GM18517 (cell line): ENCODE data around the gene GPR153.

Experiments
- ATAC-seq: cut with Tn5 transposase; IDR thresholded peaks from one replicate; pipeline ENCODE4 v1.9.1; 2021; ENCODE audit warnings: mild to moderate bottlenecking, moderate library complexity; ENCODE audit not compliant: unreplicated experiment

Gene GPR153

DNA sequence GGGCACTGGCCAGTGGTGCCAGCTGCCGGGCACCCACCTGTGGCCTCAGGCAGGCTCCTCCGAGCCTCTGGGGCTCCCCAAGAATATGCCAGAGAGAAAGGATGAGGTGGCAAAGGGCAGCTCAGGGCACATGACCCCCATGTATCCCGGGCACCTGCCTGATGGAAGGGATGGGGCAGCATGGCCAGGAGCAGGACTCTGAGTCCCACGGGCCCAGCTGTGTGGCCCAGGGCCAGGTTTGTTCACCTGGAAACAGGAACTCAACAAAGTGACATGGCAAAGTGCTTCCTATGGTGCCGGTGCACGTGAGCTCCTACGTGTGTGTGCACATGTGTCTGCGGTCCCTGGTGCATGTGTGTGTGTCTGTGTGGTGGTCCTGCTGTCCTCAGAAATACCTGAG is 9.5 kb upstream of the GPR153 start:
- no peak for ATAC-seq

DNA sequence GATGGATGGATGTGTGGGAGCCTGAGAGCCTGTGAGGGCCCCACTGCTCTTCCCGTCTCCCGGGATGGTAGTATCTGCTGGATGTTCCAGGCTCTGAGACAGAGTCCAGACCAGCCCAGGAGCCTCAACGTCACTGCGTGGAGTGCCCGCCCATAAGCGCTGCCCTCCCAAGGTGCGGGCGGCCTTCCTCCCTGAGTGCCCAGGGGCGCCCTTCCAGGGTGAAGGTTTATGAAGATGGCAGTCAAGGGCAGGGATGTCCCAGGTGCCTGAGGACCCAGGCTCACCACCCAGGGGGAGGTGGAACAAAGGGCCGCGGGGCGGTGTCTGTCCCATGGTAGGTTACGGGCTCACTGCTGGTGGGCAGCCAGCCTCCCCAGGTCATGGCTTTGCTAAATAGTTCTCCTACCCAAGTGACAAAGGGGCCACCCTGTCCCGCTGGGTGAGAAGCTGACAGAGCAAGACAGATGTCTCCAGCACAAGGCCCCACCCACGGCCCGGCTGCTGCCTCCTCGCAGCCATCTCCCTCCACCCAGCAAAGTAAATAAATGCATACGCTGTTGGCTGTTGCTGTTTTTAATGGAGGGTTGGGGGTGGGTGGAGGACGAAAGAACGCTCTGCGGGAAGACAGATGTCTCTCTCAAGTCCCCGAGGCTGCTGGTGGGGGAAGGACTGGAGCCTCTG is 9.0 kb upstream of the GPR153 start:
- ATAC-seq = no peak

DNA sequence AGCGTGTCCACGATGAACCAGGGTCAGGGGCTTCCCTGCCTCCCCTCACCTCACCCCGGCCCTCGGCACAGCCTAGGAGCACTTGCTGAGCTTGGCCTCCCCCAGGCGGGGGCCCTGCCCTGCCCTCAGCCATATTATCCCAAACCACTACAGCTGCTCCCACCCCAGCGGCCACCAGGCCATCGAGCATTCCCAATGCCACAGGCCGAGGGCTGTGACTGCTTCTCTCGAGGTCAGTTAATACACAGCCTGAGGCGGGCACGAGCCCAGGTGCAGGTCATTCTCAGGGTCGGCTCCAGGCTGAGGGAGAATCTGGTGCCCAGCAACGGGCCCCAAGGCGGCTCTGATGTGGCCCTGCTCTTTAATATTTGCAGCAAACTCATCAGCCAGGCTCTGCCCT is 8.4 kb upstream of the GPR153 start:
- ATAC-seq = no peak

DNA sequence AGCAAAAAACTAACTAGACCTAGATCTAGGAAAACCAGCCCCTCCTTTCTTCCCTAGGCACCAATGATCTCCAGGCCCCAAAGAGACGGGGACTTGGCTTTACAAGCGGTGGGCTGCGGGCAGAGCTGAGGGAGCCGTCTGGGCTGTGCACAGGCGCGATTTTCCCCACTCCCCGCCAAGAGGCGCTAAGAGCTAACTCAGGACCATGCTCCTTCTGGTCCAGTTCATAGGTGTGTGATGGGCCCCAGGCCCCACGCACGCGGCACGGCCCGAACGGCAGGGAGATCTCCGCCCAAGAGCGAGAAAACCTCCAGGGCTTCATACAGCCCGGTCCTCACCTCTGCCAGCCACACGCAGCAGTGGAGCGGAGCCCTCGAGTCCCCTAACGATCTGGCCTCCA is 7.5 kb upstream of the GPR153 start:
- no peak for ATAC-seq

DNA sequence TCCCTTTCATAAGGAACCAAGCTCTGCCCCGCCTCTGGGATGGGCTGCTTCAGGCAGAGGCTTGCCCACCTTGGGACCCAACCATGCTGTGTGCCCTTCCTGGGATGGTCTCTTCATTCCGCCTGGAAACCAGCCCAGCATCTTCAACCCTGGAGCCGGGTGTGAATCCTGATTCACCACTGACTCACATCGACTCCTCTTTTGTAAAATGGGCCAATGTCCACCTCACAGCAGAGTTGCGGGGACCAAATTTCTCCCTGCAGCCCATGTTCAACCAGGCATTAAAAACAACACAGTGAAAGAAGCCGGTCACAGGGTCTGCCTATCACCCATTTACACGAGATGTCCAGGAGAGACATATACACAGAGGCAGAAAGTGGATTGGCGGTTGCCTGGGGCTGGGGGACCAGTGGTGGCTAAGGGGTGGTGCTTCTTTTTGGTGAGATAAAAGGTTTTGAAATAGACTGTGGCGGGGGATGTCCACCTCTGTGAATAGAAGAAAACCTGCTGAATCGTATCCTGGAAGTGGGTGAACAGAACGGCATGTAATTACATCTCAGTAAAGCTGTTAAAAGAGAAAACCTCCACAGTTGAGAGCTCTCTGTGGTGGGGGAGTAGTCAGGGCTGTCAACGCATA is 6.9 kb upstream of the GPR153 start:
- ATAC-seq = no peak

DNA sequence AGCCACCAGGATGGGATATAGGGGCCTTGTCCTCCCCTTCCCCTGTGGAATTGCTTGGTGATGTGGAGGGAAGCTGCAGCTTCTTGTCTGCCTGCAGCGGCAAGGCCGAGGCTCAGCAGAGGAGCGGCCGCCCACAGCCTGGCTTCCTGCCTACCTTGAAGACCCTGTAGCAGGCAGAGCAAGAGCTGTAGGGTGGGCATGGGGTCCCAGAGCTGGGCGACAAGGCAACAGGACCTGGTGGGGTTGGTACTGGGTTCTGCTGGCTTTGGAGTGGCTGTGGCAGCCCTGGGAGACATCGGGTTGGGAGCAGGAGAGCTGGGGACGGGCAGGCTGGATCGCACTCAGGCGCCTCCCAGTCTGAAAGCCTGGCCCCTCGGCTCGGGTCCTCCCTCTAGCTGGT is 5.7 kb upstream of the GPR153 start:
- ATAC-seq = no peak

DNA sequence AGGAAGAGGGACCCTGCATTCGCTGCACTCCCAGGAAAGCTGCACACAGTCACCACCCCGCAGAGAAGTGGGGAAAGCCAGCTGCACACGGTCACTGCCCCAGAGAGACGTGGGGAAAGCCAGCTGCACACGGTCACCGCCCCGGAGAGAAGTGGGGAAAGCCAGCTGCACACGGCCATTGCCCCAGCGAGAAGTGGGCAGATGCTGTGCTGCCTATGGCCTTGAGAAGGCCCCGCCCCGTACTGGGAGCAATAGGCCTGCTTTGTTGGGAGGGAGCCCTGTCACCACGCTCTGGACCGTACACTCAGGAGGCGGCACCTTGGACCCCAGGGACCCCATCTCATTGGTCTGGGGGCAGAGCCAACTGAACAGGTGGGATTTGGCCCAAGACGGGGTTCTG is 4.3 kb upstream of the GPR153 start:
- ATAC-seq = no peak

DNA sequence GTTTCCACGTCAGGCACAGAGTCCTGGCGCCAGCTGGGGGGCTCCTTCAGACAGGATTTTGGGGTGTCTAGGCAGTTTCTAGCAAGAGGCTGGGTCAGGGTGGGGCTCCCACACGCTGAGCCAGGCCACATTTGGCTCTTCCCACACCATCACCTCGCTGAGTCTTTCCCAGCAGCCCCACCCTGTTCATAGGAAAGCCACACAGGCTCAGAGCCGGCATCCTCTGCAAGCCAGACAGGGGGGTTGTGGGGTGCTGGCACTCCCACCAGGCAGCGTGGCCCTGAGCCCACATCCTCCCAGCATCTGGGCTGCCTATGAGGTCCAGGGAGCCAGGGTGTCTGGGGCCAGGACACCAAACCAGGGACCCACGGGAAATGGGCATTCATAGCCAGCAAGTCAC is 2.8 kb upstream of the GPR153 start:
- ATAC-seq = no peak

DNA sequence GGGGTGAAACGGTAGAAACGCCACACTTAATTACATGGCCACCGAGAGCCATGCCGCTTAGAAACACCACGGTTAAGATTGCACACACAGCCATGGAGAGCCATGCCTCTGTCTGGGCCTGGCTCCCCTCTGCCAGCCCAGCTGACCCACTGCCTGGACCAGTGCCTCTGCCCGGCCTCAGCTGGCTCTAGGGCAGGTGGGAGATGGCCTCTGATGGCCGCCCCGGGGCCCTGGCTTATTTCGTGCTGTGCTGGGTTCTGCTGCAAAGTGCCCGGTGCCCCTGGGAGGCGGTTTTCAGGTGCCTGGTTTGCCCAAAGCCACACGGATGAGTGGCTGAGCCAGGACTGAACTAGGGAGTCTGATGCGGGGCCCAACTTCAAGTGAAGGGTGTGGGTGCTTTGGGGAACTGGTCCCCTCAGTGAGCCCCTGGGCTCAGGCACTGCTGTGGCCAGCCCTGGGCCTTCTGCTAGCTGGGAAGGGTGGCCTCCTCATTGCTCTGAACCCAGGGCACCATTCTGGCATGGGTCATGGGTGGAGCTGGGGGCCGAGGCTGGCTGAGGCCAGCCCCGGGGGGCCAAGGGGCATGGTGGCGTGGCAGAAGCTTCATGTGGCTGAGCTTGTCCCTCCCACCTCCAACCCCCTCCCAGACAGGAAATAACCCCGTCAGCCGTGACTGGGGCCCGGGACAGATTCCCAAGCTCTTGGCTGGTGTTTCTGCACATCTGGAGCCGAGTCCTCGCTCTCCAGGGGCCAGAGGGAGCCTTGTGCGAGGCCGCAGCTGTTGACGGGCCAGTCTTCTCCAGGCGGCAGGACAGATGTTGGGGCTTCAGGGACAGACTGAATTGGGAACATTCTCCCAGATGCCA is 1.9 kb upstream of the GPR153 start:
- no peak for ATAC-seq

DNA sequence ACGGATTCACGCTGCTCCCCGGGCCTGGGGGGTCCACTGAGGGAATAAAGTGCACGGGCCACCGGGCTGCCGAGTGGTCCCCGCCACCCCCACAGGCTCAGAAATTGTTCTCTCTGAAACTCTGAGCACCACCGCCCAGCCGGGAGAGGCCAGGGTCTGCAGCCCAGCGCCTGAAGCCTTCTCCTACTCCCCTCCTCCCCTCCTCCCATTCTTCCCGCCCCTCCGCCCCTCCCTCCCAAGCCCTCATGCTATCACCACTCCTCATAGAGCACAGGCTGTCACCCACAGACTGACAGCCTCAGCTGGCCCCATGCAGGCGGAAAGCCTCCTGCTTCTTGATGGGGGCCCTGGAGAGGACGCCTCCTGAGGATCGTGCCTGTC is 707 bp upstream of the GPR153 start:
- no peak for ATAC-seq

DNA sequence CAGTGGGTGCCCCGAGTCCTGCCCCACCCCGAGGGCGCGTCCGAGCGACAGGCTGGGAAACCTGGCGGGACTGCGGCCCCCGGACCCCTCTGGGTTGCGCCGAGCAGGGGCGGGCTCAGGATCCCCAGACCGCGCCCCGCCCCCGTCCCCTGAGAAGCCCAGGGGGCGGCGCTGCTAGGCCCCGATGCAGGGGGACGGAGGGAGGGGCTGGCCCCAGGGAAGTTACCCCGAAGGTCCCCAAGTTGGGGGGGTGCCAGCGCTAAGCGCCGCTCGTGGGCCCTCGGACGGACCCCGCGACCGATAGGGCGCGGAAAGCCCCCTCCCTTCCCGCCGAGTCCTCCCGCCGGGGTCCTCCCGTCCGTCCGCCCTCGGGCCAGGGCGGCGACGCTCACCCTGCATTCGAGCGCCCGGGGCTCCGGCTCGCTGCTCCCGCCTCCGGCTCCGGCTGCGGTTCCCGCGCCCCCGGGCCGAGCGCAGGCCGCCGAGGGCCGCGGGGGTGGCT is 414 bp downstream of the GPR153 start:
- no peak for ATAC-seq

DNA sequence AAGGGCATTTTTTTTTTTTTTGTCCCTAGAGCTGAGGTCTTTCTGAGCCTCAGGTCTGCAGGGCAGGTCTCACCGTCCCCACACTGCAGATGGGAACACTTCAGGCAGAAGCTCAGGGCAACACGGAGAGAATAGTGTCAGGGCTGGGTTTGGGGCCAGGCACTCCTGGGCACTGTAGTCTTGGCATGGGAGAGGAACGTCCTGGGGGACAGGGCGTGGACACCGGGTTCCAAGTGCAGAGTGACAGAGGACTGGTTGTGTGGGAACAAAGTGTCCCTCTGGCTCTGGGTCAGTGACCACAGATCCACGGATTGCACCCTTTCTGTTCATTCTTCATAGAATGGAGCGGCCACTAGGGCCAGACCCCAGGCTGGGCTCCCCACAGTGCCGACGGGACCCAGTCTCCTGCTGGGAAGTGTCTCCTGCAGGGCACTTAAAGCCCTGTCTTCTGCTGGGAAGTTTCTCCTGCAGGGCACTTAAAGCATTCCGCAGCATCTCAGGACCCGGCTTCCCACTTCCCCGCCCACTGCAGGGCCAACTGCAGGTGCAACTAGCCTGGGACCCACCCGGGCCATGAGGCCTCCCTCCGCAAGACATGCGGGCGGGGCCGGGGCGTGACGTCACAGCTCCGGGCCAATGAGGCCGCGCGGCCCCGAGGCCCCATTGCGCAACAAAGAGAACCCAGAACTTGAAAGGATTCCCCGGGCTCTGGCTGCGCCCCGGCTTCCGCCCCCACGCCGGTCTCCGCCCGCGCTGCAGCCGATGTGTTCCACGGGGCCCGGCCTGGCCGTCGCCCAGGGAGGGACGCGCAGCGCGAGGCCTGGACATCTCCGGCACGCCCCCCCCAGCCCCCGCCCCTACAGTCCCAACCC is 1.2 kb downstream of the GPR153 start:
- no peak for ATAC-seq

DNA sequence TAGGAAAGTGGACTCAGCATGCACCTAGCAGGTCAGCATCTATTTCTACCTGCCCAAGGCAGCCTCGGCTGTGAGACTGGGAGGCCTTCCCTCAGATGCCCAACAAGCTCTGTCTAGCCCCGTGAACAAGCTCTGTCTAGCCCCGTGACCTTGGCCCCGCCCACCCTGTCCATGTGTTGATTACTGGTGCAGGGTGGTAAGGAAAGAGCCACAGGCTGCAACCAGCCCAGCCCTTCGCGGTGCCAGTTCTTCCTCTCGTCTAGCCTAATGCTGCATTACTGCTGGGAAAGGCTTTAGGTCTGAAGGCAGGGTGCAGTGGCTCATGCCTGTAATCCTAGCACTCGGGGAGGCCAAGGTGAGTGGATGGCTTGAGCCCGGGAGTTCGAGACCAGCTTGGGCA is 2.2 kb downstream of the GPR153 start:
- ATAC-seq = no peak

DNA sequence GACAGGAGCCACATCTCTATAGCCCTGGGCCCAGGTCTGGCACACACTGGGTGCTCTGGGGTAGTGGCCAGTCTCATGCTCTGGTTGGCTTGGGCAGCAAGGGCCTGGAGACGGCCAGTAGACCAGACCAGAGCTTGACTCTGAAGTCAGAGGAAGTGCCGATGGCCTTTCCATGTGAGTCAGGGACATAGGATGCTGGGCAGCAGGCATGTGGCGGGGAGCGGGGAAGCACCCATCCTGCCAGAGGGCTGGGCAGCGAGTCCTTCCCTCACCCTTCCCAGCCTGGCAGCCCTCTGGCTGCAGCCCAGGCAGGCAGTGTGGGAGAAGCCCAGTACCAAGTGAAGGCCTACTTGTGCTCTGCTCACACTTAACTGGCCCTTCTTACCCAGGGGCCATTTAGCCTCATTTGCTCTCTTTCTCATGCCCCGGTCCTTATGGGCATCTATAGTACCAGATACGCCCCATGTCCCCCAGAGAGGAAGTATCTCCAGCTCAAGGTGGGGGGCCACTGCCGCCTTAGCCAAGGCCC is 3.3 kb downstream of the GPR153 start:
- ATAC-seq = no peak

DNA sequence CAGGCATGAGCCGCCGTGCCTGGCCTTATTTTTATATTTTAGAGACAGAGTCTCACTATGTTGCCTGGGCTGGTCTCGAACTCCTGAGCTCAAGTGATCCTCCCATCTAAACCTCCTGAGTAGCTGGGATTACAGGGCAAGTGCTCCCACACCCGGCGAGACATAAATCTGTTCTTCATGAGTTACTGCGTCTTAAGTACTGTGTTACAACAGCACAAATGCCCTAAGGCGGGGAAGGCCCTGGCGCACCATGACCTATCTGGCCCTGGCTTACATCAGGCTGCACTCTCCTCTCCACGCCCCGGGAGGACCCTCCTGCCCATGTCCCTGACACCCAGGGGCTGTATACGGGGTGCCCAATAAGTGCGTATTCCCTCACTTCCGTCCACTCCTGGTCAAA is 4.3 kb downstream of the GPR153 start:
- no peak for ATAC-seq

DNA sequence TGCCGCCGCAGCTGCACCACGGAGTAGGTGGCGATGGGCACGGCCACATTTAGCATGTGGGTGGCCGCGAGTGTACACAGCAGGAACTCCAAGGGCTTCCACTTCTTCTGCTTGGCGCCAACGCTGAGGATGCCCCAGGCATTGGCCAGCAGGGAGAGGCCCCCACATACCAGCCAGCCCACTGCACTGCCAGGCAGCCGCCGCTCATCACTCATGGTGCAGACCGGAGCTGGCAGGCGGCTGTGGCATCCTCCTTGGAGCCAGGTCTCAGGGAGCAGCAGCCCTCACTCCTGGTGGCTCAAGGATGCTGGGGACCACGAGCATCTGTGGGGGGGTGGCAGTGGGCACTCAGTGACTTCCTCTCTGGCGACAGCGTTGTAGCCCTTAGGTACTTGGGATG is 6.2 kb downstream of the GPR153 start:
- ATAC-seq = no peak

DNA sequence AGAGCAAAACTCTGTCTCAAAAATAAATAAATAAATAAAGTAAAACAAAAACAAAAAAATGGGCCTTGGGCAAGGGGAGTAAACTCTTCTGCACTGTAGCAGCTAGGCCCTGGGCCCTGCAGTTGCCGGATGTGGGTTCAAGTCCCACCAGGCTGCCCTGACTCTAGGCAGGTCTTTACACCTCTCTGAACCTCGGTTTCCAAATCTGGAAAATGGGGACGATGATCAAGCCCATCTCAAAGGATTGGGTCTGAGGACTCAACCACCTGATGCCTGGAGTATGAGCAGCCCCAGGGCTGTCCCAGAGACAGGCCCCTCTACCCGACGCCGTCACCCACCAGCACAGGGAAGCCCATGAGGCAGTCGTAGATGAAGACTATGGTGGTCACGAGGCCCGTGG is 7.5 kb downstream of the GPR153 start:
- no peak for ATAC-seq

DNA sequence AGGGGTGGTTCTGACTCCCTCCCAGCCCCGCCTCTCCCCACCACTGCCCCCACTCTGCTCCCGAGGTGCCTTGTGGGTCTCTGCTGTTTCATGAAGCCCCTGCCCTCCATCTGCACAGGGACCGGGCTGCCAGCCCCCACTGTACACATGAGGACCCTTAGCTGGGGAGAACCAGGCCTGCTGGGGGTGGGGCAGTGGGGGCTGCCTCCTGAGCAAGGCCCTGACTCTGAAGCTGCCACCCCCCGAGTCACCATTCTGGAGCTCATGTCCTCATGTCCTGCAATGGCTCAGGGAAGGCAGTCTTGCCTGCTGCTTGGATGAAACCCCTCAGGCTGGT is 8.6 kb downstream of the GPR153 start:
- no peak for ATAC-seq

DNA sequence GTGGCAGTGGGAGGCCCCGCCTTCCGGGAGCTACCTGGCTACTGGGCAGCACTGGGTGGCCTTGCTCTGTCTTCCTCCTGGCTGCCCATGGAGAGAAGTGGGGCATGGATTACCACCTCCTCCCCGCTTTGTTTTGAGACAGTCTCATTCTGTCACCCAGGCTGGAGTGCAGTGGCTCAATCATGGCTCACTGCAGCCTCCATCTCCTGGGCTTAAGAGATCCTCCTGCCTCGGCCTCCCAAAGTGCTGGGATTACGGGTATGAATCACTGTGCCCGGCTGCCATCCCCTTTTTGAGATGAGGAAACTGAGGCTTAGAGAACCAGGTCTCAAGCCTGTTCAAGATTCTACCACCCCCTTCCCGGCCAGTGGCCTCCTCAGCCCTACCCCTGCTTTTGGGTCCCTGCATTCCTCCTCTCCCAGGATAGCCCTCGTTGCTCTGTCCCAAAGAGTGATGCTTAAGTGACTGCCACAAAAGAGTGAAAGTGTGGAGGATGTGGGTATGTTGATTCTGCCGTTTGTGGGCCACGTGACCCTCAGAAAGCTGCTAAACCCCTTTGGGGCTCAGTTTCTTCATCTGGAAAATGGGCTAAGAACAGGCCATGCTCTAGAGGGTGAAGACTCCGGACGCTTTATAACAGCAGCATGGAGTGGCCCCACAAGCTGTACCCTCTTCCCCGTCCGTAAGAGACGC is 9.1 kb downstream of the GPR153 start:
- no peak for ATAC-seq

DNA sequence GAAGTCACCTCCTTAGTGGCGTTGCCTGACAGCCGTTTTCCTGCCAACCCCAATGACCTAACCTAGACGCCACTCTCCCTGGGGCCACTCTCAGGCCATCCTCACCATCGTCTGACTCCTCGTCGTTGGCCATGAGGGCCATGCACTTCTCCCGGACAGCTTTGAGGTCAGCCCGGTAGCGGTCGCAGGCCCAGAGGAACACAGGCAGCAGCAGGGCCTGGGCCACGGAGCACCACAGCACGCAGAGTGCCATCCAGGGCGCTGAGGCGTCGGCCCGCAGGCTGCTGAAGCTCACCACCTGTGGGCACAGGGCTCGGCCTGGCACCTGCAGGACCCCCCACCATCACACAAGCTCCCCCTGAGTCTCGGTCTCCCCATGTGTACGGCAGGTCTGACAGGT is 9.7 kb downstream of the GPR153 start:
- ATAC-seq = no peak
